OCI-LY3 (cell line): ENCODE results near the gene TMEM270.
A peak's percentile ranks its signal among the peaks of the same experiment; 100 is the strongest.

Experiments
- H2AFZ ChIP-seq: fragments of 200-600, 300-600 bp; shearing (Covaris generic); 2 replicates; pipeline ENCODE4 v1.6.0; 2014; ENCODE audit warnings: antibody characterized with exemption, low read depth, low read length
- H3K27ac ChIP-seq: fragments of 200-600, 300-600 bp; sonication (generic); 2 replicates; pipeline ENCODE4 v1.5.1; 2014; ENCODE audit warnings: mild to moderate bottlenecking, low read length, moderate library complexity, mixed read lengths
- H3K27me3 ChIP-seq: fragments of 200-600, 300-600 bp; sonication (generic); 2 replicates; pipeline ENCODE4 v1.6.1; 2014; ENCODE audit warnings: low read depth, low read length, mixed read lengths
- H3K36me3 ChIP-seq: fragments of 200-600, 300-600 bp; sonication (generic); replicated peaks from 2 replicates; pipeline ENCODE3; 2014; ENCODE audit warnings: low read depth, low read length, mixed read lengths
- H3K4me1 ChIP-seq: fragments of 300-600, 200-600 bp; sonication (generic); 2 replicates; pipeline ENCODE4 v1.6.1; 2014; ENCODE audit warnings: low read length, mixed read lengths
- H3K4me2 ChIP-seq: fragments of 200-600, 300-600 bp; sonication (generic); 2 replicates; pipeline ENCODE4 v1.6.1; 2014; ENCODE audit warnings: low read length, mixed read lengths
- H3K4me3 ChIP-seq: fragments of 300-600, 200-600 bp; sonication (generic); 2 replicates; pipeline ENCODE4 v1.5.1; 2014; ENCODE audit warnings: antibody characterized with exemption, mild to moderate bottlenecking, low read length, moderate library complexity
- H3K79me2 ChIP-seq: fragments of 300-600, 200-600 bp; shearing (Covaris generic); 2 replicates; pipeline ENCODE4 v1.6.1; 2014; ENCODE audit warnings: mild to moderate bottlenecking, low read length, mixed read lengths
- H3K9ac ChIP-seq: fragments of 300-600, 200-600 bp; shearing (Covaris generic); 2 replicates; pipeline ENCODE4 v1.6.0; 2014; ENCODE audit warnings: mild to moderate bottlenecking, low read length, moderate library complexity
- H3K9me3 ChIP-seq: fragments of 200-600, 300-600 bp; shearing (Covaris generic); 2 replicates; pipeline ENCODE4 v1.6.1; 2014; ENCODE audit warnings: low read length, mixed read lengths; ENCODE audit not compliant: insufficient read depth
- H4K20me1 ChIP-seq: fragments of 200-600, 300-600 bp; sonication (generic); 2 replicates; pipeline ENCODE4 v1.6.1; 2016; ENCODE audit warnings: low read length, mixed read lengths; ENCODE audit not compliant: insufficient read depth
- CTCF ChIP-seq: fragments of 200-600, 300-600 bp; sonication (generic); IDR thresholded peaks from 2 replicates; pipeline ENCODE4 v1.5.1; 2014; ENCODE audit warnings: antibody characterized with exemption, low read length, low read depth
- EZH2phosphoT487 ChIP-seq: fragments of 200-600 bp; shearing (Covaris generic); IDR thresholded peaks from 2 replicates; pipeline ENCODE4 v1.6.1; 2018; ENCODE audit warnings: antibody characterized with exemption, mixed run types, low read depth

Gene TMEM270

GRCh38 chr7:73896454-73896853 lies 35.5 kb downstream of the TMEM270 start:
- no peak overlapping the region for H3K27ac ChIP-seq
- H3K79me2 ChIP-seq, result no peaks in the 10 kb centered on the region
- H3K9me3 ChIP-seq, result 0 out of 2 replicates have a peak, but pooled peaks cover 5% of the 10 kb centered on the region
- H4K20me1 ChIP-seq, result no peaks in the 10 kb centered on the region
- H3K9ac ChIP-seq, result no peak overlapping the region
- no peak overlapping the region for H2AFZ ChIP-seq
- no peak overlapping the region for H3K4me3 ChIP-seq
- TF ChIP-seq CTCF (no peak), EZH2phosphoT487 (no peak)
- peak overlapping the region; percentile 37 for H3K4me2 ChIP-seq
- H3K4me1 ChIP-seq, result peaks cover 45% of the 10 kb centered on the region
- no peaks in the 10 kb centered on the region for H3K36me3 ChIP-seq
- H3K27me3 ChIP-seq, result no peaks in the 10 kb centered on the region

- H3K27ac ChIP-seq, result no peak overlapping the region
- no peak overlapping the region for H3K4me3 ChIP-seq
- peaks cover 34% of the 10 kb centered on the region for H3K4me1 ChIP-seq
- no peak overlapping the region; the same call in 1 of the 2 replicates for H3K9ac ChIP-seq
- TF ChIP-seq CTCF (no peak), EZH2phosphoT487 (no peak)
- H3K27me3 ChIP-seq, result no peaks in the 10 kb centered on the region
- H4K20me1 ChIP-seq, result no peaks in the 10 kb centered on the region
- no peaks in the 10 kb centered on the region for H3K36me3 ChIP-seq
- 0 out of 2 replicates have a peak, but pooled peaks cover 5% of the 10 kb centered on the region for H3K9me3 ChIP-seq
- peak overlapping the region; percentile 93 for H2AFZ ChIP-seq
- no peaks in the 10 kb centered on the region for H3K79me2 ChIP-seq
- H3K4me2 ChIP-seq, result peak overlapping the region; percentile 43
Measured at GRCh38 chr7:73899731-73900142, 38.8 kb downstream of the TMEM270 start.

GRCh38 chr7:73900286-73900685 lies 39.3 kb downstream of the TMEM270 start:
- TF ChIP-seq CTCF, result no peak
- no peak for TF ChIP-seq EZH2phosphoT487
- Histone ChIP-seq H3K4me2 (peak overlapping the region; percentile 43), H3K36me3 (no peaks in the 10 kb centered on the region), H3K27me3 (no peaks in the 10 kb centered on the region), H3K4me1 (peaks cover 32% of the 10 kb centered on the region), H3K79me2 (no peaks in the 10 kb centered on the region), H3K9ac (no peak overlapping the region; the same call in 1 of the 2 replicates), H3K27ac (no peak overlapping the region), H3K9me3 (0 out of 2 replicates have a peak, but pooled peaks cover 5% of the 10 kb centered on the region), H4K20me1 (no peaks in the 10 kb centered on the region), H3K4me3 (no peak overlapping the region; the same call in 1 of the 2 replicates), H2AFZ (peak overlapping the region; percentile 93)

- no peak overlapping the region for H3K27ac ChIP-seq
- no peak overlapping the region for H3K9ac ChIP-seq
- H3K36me3 ChIP-seq, result no peaks in the 10 kb centered on the region
- no peak overlapping the region for H2AFZ ChIP-seq
- no peak overlapping the region for H3K4me2 ChIP-seq
- H3K4me1 ChIP-seq, result peaks cover 21% of the 10 kb centered on the region
- no peak overlapping the region for H3K4me3 ChIP-seq
- H3K27me3 ChIP-seq, result no peaks in the 10 kb centered on the region
- H3K9me3 ChIP-seq, result no peaks in the 10 kb centered on the region
- TF ChIP-seq CTCF (no peak), EZH2phosphoT487 (no peak)
- no peaks in the 10 kb centered on the region for H4K20me1 ChIP-seq
- no peaks in the 10 kb centered on the region for H3K79me2 ChIP-seq
Measured at GRCh38 chr7:73901231-73901822, 40.4 kb downstream of the TMEM270 start.
